ACHN (cell line): ENCODE results near the gene SRPK2.

Experiments used
- DNase-seq: peaks from one replicate; pipeline ENCODE4 v3.0.0-alpha.2; 2015
- in situ Hi-C: cut with HindIII; loops from 2 replicates; pipeline ENCODE4 v1.10.0; 2017; ENCODE audit warnings: low sequenced_read_pairs, low pct_ligation_motif_present, low pct_unique_long_range_greater_than_20kb

The SRPK2 gene

DNA sequence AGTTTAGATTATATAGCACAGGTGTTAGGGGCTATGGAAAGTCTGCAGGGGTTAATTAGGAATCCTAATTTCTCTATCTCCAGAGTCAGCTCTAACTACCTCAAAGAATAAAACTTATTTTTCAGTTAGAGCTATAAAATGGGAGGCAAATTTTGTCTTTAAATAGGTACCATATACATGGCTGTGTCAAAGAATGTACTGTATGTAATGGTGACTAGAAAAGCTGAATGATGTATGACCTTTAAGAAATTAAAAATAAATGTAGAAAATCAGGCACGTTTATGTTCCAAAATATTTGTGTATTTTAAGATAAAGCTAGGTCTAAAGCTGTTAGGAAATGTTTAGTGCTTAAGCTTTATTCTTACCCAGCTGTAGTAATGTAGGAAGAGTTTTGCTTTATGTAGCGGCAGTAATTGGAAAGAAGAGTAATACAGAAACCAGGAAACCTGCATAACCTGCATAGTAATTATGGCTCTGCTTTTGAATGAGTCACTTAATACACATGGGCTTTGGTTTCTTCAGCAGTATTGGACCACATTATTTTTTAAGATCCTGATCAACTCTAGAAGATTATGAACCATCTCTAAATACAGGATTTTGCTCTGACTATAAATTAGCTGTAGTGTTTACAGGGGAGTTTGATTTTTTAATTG is 289.7 kb downstream of the SRPK2 start:
- in situ Hi-C loops = no loop called here
- DNase-seq = no peak

DNA sequence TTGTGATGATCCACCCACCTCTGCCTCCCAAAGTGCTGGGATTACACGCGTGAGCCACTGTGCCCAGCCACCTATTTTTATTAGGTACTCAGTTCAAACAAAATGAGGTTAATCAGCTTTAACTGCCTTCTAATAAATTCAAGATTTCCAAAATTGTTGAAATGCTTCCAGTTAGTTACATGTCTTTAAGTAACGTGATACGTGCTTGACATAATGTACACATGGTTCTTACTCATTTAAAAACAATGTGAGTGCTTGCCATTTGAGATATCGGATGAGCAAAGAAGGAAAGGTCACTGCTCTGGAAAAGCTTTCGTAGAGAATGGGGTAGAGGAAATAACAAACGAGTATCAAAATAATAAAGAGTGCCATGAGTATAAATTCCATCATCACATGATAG is 291.1 kb downstream of the SRPK2 start:
- in situ Hi-C loops = no loop called here
- no peak for DNase-seq

DNA sequence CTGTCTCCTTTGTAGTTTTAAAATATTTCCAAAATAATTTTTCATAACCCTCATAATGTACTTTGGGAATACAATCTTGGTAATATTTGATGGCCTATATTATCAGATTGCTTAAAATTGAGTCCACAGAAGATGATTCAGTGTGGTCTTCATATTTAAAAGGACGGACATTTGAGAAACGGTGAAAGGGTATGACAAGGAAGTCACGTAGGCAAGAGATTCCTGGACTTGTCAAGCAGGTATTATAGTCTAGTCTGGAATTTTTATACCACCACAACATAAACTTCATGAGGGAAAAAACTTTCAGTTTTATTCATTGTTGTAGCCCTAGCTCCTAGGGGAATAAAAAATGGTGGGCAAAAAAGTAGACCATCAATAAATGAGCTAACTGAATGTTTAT is 292.4 kb downstream of the SRPK2 start:
- in situ Hi-C loops = no loop called here
- DNase-seq = no peak

DNA sequence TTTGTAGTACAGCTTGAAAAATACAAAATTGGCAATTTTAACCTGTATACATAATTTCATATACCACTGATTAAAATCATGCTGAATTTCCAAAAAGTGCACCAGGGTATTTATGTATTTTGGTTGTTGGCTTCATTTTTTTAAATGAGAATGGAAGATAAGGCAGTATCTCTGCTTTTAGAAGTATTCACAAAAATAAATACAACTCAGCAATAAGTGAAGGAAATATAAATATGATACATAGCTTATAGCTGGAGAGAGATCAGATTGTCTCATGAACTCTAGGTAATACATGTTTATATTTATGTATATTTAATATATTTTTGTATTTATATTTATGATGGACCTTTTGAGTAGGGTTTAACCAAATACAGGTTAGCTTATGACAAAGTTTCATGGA is 293.8 kb downstream of the SRPK2 start:
- in situ Hi-C loops = no loop called here
- DNase-seq = no peak

DNA sequence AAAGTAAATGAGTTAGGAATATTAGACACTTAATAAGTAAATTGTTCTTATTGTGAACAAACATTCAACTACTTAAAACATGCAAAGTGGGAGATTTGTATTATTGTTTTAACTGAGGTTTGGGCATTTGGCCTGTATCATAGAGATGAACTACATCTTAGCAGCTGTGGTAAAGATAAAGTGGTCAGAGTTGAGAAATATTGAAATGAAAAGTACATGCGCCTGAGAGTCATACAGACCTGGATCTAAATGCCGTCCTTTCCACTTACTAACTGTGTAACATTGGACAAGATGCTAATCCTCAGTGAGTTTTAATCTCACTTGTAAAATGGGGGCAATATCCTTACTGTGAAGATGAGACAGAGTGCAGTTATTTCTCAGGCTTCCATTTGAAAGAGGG is 300.3 kb downstream of the SRPK2 start:
- in situ Hi-C loops = no loop called here
- DNase-seq = no peak

DNA sequence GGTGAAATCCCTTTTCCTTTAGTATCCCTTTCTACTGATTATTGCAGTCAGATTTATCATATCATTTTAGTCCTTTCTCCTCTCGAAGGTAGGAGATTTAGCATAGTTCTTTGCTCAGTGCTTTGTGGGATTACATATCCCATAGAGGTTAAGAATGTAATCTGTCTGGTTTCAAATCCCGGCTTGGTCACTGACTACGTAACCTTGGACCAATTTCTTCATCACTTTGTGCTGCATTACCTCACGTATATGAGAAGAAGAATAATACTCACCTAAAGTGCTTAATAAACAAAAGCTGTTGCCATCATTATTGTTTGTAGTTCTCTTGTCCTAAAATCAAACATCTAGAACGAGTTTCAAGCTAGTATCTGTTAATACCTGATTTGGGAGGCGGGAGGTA is 300.7 kb downstream of the SRPK2 start:
- in situ Hi-C loops = no loop called here
- no peak for DNase-seq

DNA sequence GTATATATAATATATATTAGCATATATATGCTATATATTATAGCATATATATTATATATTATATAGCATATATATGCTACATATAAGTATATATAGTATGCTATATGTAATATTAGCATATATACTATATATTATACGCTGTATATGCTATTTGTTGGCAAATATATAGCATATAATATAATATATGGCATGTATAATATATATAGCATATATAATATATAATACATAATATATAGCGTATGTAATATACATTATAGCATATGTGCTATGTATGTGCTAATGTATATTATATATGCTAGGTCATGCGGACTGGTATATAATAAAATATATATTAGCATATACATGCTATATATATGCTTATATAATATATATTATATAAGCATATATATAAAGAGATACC is 301.9 kb downstream of the SRPK2 start:
- in situ Hi-C loops = no loop called here
- no peak for DNase-seq

DNA sequence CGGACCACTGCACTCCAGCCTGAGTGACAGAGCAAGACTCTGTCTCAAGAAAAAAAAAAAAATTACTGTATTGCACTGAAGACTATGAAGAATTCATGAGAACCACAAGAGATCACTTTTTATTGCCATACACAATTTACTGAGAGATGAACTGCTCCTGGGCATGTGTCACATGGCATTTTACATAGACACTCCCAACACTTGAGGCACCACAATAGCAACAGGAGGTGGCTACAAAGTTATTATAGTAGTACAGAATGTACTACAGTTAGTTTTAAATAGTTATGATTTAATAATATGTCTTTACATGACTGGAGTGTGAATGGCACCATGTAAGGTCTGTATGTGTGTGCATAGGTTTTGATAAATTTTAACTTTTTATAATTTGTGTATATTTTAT is 304.1 kb downstream of the SRPK2 start:
- DNase-seq = no peak
- in situ Hi-C loops = no loop called here

DNA sequence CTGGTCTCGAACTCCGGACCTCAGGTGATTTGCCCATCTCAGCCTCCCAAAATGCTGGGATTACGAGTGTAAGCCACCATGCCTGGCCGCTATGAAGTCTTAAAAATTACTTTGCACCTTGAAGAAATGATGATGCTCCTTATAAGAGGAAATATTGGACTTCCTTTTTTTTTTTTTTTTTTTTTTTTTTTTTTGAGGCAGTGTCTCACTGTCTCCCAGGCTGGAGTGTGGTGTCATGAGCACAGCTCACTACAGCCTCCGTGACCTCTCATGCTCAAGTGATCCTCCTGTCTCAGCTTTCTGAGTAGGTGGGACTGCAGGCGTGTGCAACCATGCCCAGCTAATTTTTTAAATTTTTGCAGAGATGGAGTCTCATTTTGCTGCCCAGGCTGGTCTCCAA is 309.4 kb downstream of the SRPK2 start:
- in situ Hi-C loops = no loop called here
- no peak for DNase-seq

DNA sequence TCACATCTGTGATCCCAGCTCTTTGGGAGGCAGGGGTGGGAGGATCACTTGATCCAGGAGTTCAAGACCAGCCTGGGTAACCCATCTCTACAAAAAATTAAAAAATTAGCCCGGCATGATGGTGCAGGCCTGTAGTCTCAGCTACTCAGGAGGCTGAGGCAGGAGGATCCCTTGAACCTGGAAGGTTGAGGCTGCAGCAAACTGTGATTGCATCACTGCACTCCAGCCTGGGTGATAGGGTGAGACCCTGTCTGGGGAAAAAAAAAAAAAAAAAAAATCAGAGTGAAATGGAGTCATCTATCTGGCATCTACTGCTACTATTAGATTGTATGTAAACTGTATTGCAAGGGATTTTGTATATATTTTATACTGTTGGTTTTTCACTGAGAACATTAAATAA is 315.6 kb downstream of the SRPK2 start:
- in situ Hi-C loops = no loop called here
- no peak for DNase-seq

DNA sequence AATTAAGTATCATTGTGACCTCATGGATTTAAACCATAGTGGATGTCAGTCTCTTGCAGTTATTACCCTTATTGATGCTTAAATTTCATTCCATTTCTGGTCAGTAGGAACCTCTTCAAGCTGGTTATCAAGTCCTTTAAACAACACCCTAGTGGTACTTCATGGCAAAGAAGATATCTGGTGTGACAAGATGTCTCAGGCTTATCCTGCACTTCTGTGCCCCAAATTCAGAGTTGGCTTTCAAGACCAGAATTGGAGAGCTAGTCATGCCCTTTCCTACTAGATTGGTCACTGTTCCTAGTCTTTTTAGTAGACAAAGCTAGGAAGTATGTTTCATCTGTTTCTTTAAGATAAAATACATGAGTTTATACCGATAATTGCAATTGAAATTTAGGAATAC is 319.8 kb downstream of the SRPK2 start:
- in situ Hi-C loops = no loop called here
- no peak for DNase-seq

DNA sequence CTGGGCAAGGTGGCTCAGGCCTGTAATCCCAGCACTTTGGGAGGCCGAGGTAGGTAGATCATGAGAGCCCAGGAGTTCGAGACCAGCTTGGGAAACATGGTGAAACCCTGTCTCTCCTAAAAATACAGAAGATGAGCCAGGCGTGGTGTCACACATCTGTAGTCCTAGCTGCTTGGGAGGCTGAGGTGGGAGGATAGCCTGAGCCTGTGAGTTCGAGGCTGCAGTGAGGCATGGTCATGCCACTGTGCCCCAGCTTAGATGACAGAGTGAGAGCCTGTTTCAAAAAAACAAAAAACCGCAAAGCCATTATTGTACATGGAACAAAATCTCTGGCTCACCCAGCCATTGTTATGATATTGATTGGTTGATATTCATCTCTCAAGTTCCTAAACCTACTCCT is 321.0 kb downstream of the SRPK2 start:
- no peak for DNase-seq
- in situ Hi-C loops = no loop called here
